Measurements from ENCODE around the gene UST.

DNA sequence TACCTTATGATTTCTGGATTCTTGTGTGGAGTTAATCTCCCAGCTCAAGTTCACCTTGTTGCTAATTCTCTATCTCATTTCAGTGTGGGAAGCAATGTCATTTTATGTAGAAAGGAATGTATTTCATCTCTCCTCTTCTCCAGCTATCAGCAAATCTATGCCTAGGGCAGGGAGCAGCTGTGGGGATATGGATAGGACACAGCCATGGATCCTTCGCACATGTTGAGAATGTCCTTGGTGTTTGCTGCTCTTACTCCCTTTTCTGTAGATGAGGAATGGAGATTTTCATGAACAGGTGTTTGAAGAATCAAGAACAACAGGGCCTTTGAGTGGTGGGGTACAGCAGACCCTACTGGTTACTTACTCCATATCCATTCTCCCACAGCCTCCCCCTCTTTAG is 182.0 kb downstream of the UST start:
- TF ChIP-seq, protein P1, sequence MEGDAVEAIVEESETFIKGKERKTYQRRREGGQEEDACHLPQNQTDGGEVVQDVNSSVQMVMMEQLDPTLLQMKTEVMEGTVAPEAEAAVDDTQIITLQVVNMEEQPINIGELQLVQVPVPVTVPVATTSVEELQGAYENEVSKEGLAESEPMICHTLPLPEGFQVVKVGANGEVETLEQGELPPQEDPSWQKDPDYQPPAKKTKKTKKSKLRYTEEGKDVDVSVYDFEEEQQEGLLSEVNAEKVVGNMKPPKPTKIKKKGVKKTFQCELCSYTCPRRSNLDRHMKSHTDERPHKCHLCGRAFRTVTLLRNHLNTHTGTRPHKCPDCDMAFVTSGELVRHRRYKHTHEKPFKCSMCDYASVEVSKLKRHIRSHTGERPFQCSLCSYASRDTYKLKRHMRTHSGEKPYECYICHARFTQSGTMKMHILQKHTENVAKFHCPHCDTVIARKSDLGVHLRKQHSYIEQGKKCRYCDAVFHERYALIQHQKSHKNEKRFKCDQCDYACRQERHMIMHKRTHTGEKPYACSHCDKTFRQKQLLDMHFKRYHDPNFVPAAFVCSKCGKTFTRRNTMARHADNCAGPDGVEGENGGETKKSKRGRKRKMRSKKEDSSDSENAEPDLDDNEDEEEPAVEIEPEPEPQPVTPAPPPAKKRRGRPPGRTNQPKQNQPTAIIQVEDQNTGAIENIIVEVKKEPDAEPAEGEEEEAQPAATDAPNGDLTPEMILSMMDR (IDR thresholded peaks at IDR 0.05), result no peak
- no peak for TF ChIP-seq POLR2A (IDR thresholded peaks at IDR 0.05)

Measured in right lobe of liver (tissue), 4 donors.